ENCODE results near the gene SNRPA. TPM values are rescaled to one million over a fixed set of nuclear protein-coding genes. Genes with fewer than 3 reads are reported as not detected.
A peak's percentile ranks its signal among the peaks of the same experiment; 100 is the strongest.

The SNRPA gene
- total RNA-seq, 4 donors from 2014 or later = 12.8 to 70.2 (median 19.0) TPM

- Histone ChIP-seq H3K9me3 (no peaks in the 10 kb centered on the region), H3K27me3 (no peaks in the 10 kb centered on the region), H3K4me1 (peaks cover 0 to 14% of the 10 kb centered on the region in 2 donors), H3K4me3 (no peak overlapping the region), H3K36me3 (no peaks in the 10 kb centered on the region), H3K27ac (peak overlapping the region in 1 of 2 donors; percentile 37)
- DNase-seq = peak in 1 of 2 donors; percentile 43
- TF ChIP-seq POLR2A (IDR thresholded peaks at IDR 0.05) = no peak
- no peak for TF ChIP-seq CTCF (IDR thresholded peaks at IDR 0.05)
- intact Hi-C loops (cut with DNase I; ENCODE audit: low total_unique reads) = no loop called here
These were observed 62.2 kb downstream of the SNRPA start for GRCh38 chr19:40813182-40813581.

Small RNA genes lying within 50 kb of the gene (small RNA-seq; reads per million reads assigned to genes)
- not detected for gene RNU6-195P

Other genes starting within 250 kb of the SNRPA start
- gene SHKBP1, start 174.3 kb upstream of the SNRPA start, total RNA-seq = 10 to 100 TPM; 15.1 to 57.4 (median 21.9) TPM
- gene LTBP4, start 149.8 kb upstream of the SNRPA start, total RNA-seq = 1,000 to 10,000 TPM in 1 of 4 donors, 100 to 1,000 TPM in 3; 163 to 1,000 (median 501) TPM
- 10 to 100 TPM; 18.8 to 90.5 (median 44.3) TPM for gene NUMBL, start 60.6 kb upstream of the SNRPA start, total RNA-seq
- 10 to 100 TPM in 3 of 4 donors, 1 to 10 TPM in 1; 9.7 to 51.8 (median 35.6) TPM for gene COQ8B, start 34.3 kb upstream of the SNRPA start, total RNA-seq
- 10 to 100 TPM; 14.4 to 41.5 (median 22.8) TPM for gene ITPKC, start 34.1 kb upstream of the SNRPA start, total RNA-seq
- gene ACTMAP, start 726 bp upstream of the SNRPA start, total RNA-seq = 1 to 10 TPM in 1 of 4 donors, under 1 TPM in 1, not detected in 2; 0.48 to 6.1 TPM
- 1 to 10 TPM in 1 of 4 donors, not detected in 3; 2.8 TPM for gene MIA, start 24.3 kb downstream of the SNRPA start, total RNA-seq
- gene RAB4B, start 27.0 kb downstream of the SNRPA start, total RNA-seq = 10 to 100 TPM in 3 of 4 donors, 1 to 10 TPM in 1; 7.4 to 26.3 (median 18.1) TPM
- gene EGLN2, start 48.0 kb downstream of the SNRPA start, total RNA-seq = 100 to 1,000 TPM in 1 of 4 donors, 10 to 100 TPM in 3; 33.2 to 164 (median 78.1) TPM
- gene CYP2A6, start 99.2 kb downstream of the SNRPA start, total RNA-seq = under 1 TPM in 1 of 4 donors, not detected in 3; 0.64 TPM
- gene CYP2A7, start 131.0 kb downstream of the SNRPA start, total RNA-seq = 1 to 10 TPM in 1 of 4 donors, not detected in 3; 2.3 TPM
- not detected for gene CYP2B6, start 240.1 kb downstream of the SNRPA start, total RNA-seq

All from uterus (tissue), 4 donors.